ENCODE results near the gene DNAJC5. TPM values are rescaled to one million over a fixed set of nuclear protein-coding genes. Genes with fewer than 3 reads are reported as not detected.

DNAJC5 gene
- total RNA-seq, 1 experiment from 2014 or later: 124 TPM

DNA sequence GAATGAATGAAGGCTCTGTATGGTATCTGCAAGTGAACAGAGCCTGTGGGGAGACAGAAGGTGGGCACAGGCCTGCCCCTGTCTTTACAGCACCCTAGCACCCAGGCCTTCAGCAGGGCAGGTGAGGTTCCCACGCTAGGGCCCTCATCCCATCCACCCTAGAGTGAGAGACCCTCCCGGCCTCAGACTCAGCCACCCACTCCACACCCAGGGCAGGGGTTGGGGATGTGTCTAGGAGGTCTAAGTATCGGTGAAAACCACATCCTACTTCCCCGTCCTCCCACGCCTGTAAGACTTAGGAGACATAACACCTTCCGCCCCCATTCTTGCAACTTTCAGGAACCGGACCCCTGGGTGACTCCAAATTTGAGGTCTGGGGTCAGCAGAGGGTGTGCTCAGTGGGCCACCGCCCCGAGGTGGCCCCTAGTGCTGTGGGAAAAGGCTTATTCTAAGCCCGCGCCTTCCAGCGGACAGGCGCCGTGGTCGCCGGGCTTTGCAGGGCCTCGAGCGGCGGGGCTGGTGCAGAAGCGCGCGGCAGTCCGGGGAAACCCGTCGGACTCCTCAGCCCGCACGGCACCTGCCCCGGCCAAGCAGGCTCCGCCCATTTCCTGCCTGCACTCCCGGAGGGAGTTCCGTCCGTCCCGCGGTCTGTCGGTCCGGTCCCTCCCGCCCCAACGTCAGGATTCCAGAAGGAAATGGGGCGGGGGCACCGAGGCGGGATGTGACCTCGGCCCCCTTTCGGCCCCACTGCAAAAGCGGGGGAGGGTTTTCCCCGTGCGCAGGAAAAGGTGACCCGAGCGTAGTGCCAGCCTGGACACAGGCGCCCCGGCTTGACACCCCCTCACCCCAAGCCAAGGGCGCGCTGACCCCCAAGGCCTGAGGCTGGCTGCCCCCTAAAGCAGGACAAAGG, 83.6 kb downstream of the DNAJC5 start:
- POLR2A ChIA-PET: interaction anchor here (1.1 to 2.9 kb wide), 5 partner anchors 22 to 458 kb away, joined by 4 to 26 read pairs (median 17); partner anchors contain the start of genes PPDPF, TCEA2, TPD52L2 and UCKL1
- Histone ChIP-seq H3K4me1 (peaks cover 32% of the 10 kb centered on the region), H3K9me3 (no peaks in the 10 kb centered on the region), H3K4me3 (ENCODE audit: low read depth, low read length) (peak overlapping the region; percentile 58), H3K27me3 (replicated peaks; ENCODE audit: control insufficient read depth, insufficient read depth, low read length) (no peaks in the 10 kb centered on the region), H3K36me3 (ENCODE audit: control insufficient read depth, insufficient read depth, low read length) (peaks cover 6% of the 10 kb centered on the region; the same call in 1 of the 2 replicates)
- H3K36me3 Mint-ChIP-seq (ENCODE audit: insufficient read depth, unreplicated experiment): peaks cover 53% of the 10 kb centered on the region
- intact Hi-C loops (cut with micrococcal nuclease; ENCODE audit: unreplicated experiment): loop anchor here (1.0 to 10.0 kb wide), 3 partner anchors 69 to 194 kb away; no protein-coding TSS in a partner anchor
- H3K4me3 Mint-ChIP-seq (ENCODE audit: unreplicated experiment): peak overlapping the region; percentile 90
- H3K27ac Mint-ChIP-seq (ENCODE audit: unreplicated experiment): peak overlapping the region; percentile 33
- H3K9me3 Mint-ChIP-seq (ENCODE audit: unreplicated experiment): no peaks in the 10 kb centered on the region
- H3K27me3 Mint-ChIP-seq (ENCODE audit: insufficient read depth, unreplicated experiment): no peaks in the 10 kb centered on the region
- CTCF ChIA-PET: interaction anchor here (0.5 to 5.2 kb wide), 12 partner anchors 13 to 361 kb away, joined by 3 to 139 read pairs (median 6); partner anchors contain the start of genes ARFRP1, LKAAEAR1, TCEA2 and UCKL1
- TF ChIP-seq, protein P1, sequence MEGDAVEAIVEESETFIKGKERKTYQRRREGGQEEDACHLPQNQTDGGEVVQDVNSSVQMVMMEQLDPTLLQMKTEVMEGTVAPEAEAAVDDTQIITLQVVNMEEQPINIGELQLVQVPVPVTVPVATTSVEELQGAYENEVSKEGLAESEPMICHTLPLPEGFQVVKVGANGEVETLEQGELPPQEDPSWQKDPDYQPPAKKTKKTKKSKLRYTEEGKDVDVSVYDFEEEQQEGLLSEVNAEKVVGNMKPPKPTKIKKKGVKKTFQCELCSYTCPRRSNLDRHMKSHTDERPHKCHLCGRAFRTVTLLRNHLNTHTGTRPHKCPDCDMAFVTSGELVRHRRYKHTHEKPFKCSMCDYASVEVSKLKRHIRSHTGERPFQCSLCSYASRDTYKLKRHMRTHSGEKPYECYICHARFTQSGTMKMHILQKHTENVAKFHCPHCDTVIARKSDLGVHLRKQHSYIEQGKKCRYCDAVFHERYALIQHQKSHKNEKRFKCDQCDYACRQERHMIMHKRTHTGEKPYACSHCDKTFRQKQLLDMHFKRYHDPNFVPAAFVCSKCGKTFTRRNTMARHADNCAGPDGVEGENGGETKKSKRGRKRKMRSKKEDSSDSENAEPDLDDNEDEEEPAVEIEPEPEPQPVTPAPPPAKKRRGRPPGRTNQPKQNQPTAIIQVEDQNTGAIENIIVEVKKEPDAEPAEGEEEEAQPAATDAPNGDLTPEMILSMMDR (IDR thresholded peaks at IDR 0.05; ENCODE audit: insufficient read depth in 1 of 2, low read depth in 1 of 2, low read length in 1 of 2, severe bottlenecking in 1 of 2, unreplicated experiment in 1 of 2): no peak
- TSS peak; percentile 23 for BruUV-seq (replicated peaks)
- peak; percentile 95 to 96 for DNase-seq
- H3K4me1 Mint-ChIP-seq (ENCODE audit: low read depth, unreplicated experiment): peaks cover 37% of the 10 kb centered on the region

DNA sequence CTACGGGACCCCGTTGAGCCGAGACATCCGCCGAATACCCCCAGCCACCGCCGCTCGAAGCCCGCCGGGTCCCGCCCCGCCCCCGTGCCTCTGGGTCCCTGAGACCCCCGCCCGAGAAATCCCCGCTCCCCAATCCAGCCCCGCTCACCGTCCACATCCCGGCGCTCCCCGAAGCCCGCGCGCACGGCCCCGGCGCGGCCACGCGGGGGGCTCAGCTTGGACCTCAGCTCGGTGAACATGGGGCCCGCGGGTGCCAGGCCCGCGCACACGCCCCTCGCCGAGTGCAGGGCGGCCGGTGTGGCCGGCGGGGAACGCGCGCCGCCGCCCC, 84.3 kb downstream of the DNAJC5 start:
- Histone ChIP-seq H3K4me1 (peaks cover 31% of the 10 kb centered on the region), H3K27me3 (replicated peaks; ENCODE audit: control insufficient read depth, insufficient read depth, low read length) (no peaks in the 10 kb centered on the region), H3K36me3 (ENCODE audit: control insufficient read depth, insufficient read depth, low read length) (peaks cover 6% of the 10 kb centered on the region; the same call in 1 of the 2 replicates), H3K4me3 (ENCODE audit: low read depth, low read length) (peak overlapping the region; percentile 58), H3K9me3 (no peaks in the 10 kb centered on the region)
- TF ChIP-seq, protein P1 (IDR thresholded peaks at IDR 0.05; ENCODE audit: insufficient read depth in 1 of 2, low read depth in 1 of 2, low read length in 1 of 2, severe bottlenecking in 1 of 2, unreplicated experiment in 1 of 2): no peak
- Mint-ChIP-seq H3K4me1 (ENCODE audit: low read depth, unreplicated experiment) (peaks cover 30% of the 10 kb centered on the region), H3K27ac (ENCODE audit: unreplicated experiment) (peak overlapping the region; percentile 33), H3K36me3 (ENCODE audit: insufficient read depth, unreplicated experiment) (peaks cover 54% of the 10 kb centered on the region), H3K9me3 (ENCODE audit: unreplicated experiment) (no peaks in the 10 kb centered on the region), H3K4me3 (ENCODE audit: unreplicated experiment) (peak overlapping the region; percentile 90), H3K27me3 (ENCODE audit: insufficient read depth, unreplicated experiment) (no peaks in the 10 kb centered on the region)
- ChIA-PET CTCF (interaction anchor here (0.5 to 5.2 kb wide), 12 partner anchors 12 to 362 kb away, joined by 3 to 139 read pairs (median 6); partner anchors contain the start of genes ARFRP1, LKAAEAR1, TCEA2 and UCKL1), POLR2A (interaction anchor here (1.1 to 2.9 kb wide), 5 partner anchors 22 to 458 kb away, joined by 4 to 26 read pairs (median 17); partner anchors contain the start of genes PPDPF, TCEA2, TPD52L2 and UCKL1)
- intact Hi-C loops (cut with micrococcal nuclease; ENCODE audit: unreplicated experiment): loop anchor here (2.0 to 10.0 kb wide), 2 partner anchors 78 to 194 kb away; no protein-coding TSS in a partner anchor
- BruUV-seq (replicated peaks): no TSS peak
- no peak for DNase-seq
